Panc1 (cell line): ENCODE results near the gene PITX3. TPM values are rescaled to one million over a fixed set of nuclear protein-coding genes. Genes with fewer than 3 reads are reported as not detected.

ENCODE experiments used
- ATAC-seq: fragments of 200-7000 bp; cut with Tn5 transposase; 2 replicates; pipeline ENCODE4 v1.9.1; 2020; ENCODE audit warnings: mild to moderate bottlenecking, moderate library complexity
- Bru-seq: library from RNA; stranded (reverse); fragments of 400-500 nt; gene quantifications from one replicate; lab custom pipeline; 2021; lab: Mats Ljungman, UMichigan
- BruChase-seq, 2 experiments: library from RNA; stranded (reverse); fragments of 400-500 nt; gene quantifications; one replicate each; lab custom pipeline; 2021; lab: Mats Ljungman, UMichigan
- BruUV-seq: library from RNA; stranded (reverse); fragments of 400-500 nt; replicated peaks from 2 replicates; lab custom pipeline; 2021; lab: Mats Ljungman, UMichigan
- CTCF ChIA-PET: fragments of 300-600 bp; sonication (Branson Sonifier 250); formaldehyde crosslinking; loops from one replicate; lab custom pipeline; 2022; ENCODE audit warnings: antibody characterized with exemption; lab: Charles Lee
- POLR2A ChIA-PET: fragments of 300-600 bp; sonication (Branson Sonifier 250); formaldehyde crosslinking; loops from one replicate; lab custom pipeline; 2022; ENCODE audit warnings: antibody characterized with exemption; lab: Charles Lee
- DNase-seq: peaks from one replicate; pipeline ENCODE4 v3.0.0-alpha.2; 2010; ENCODE audit warnings: low read depth, low spot score
- H3K27ac ChIP-seq: 2 replicates; pipeline ENCODE4 v1.5.1; 2011; ENCODE audit warnings: mild to moderate bottlenecking, low read length, inconsistent platforms
- H3K27me3 ChIP-seq: fragments of 200-500 bp; sonication (Bioruptor generic); 2 replicates; pipeline ENCODE4 v1.6.0; 2014; ENCODE audit warnings: low read length, inconsistent platforms; ENCODE audit not compliant: control insufficient read depth, insufficient read depth
- H3K36me3 ChIP-seq: fragments of 200-500 bp; sonication (Bioruptor generic); 2 replicates; pipeline ENCODE4 v1.5.1; 2014; ENCODE audit warnings: inconsistent platforms, mild to moderate bottlenecking, low read length, moderate library complexity; ENCODE audit not compliant: control insufficient read depth, insufficient read depth
- H3K4me1 ChIP-seq: 2 replicates; pipeline ENCODE4 v1.5.1; 2011; ENCODE audit warnings: inconsistent platforms, mild to moderate bottlenecking, low read length, moderate library complexity; ENCODE audit not compliant: control insufficient read depth, insufficient read depth
- H3K4me3 ChIP-seq, 2 experiments: 2 replicates each; pipeline ENCODE4 v1.5.1; 2011 to 2012; ENCODE audit warnings: low read depth in 2 of 2, low read length in 2 of 2, mild to moderate bottlenecking in 2 of 2, inconsistent platforms in 1 of 2, moderate library complexity in 1 of 2
- H3K9me3 ChIP-seq: fragments of 200-500 bp; sonication (Bioruptor generic); 2 replicates; pipeline ENCODE4 v1.5.1; 2014; ENCODE audit warnings: low read depth, mild to moderate bottlenecking, inconsistent platforms, low read length, moderate library complexity; ENCODE audit not compliant: control insufficient read depth, insufficient read depth
- POLR2AphosphoS5 ChIP-seq: IDR thresholded peaks from 2 replicates; pipeline ENCODE4 v1.6.1; 2012; ENCODE audit warnings: mild to moderate bottlenecking, low read depth, low read length, moderate library complexity
- SIN3A ChIP-seq: IDR thresholded peaks from 2 replicates; pipeline ENCODE4 v1.6.1; 2012; ENCODE audit warnings: low read depth, mild to moderate bottlenecking, low read length, moderate library complexity, borderline replicate concordance; ENCODE audit not compliant: insufficient read depth
- TCF7L2 ChIP-seq: IDR thresholded peaks from 2 replicates; pipeline ENCODE4 v1.6.1; 2011; ENCODE audit warnings: mild to moderate bottlenecking, low read depth, low read length, inconsistent platforms
- in situ Hi-C: cut with HindIII; loops from 2 replicates; pipeline ENCODE4 v1.10.0; 2016; ENCODE audit warnings: low sequenced_read_pairs, low pct_unique_long_range_greater_than_20kb
- intact Hi-C: fragments of 100-400 bp; cut with micrococcal nuclease; formaldehyde crosslinking; loops from one replicate; pipeline ENCODE4 v1.10.0; 2022; ENCODE audit not compliant: unreplicated experiment
- long read RNA-seq: library from polyadenylated mRNA; unstranded; transcript quantifications from one replicate; pipeline ENCODE4 v2.0.0, GENCODE V29; 2021; ENCODE audit not compliant: unreplicated experiment
- polyA plus RNA-seq: library from polyadenylated mRNA; unstranded; fragments of >200 nt; gene quantifications from one replicate; pipeline ENCODE4 v1.2.1, GENCODE V29; 2012; ENCODE audit warnings: missing spikeins; ENCODE audit not compliant: insufficient read length
- total RNA-seq: library from RNA; stranded (reverse); gene quantifications from one replicate; pipeline ENCODE4 v1.2.1, GENCODE V29; 2021; ENCODE audit not compliant: unreplicated experiment
- TF ChIP-seq, protein P1 (sequence below), 2 experiments: IDR thresholded peaks; 2 replicates each; pipeline ENCODE4 v1.6.1; 2011 to 2012; ENCODE audit warnings: low read depth in 2 of 2, control low read depth in 1 of 2, low read length in 1 of 2, mild to moderate bottlenecking in 1 of 2, moderate library complexity in 1 of 2; ENCODE audit not compliant: insufficient read depth in 1 of 2
- TF ChIP-seq, protein P2 (sequence below): fragments of 450-650 bp; IDR thresholded peaks from 2 replicates; pipeline ENCODE4 v1.5.1; 2017; ENCODE audit warnings: mild to moderate bottlenecking

The PITX3 gene
- total RNA-seq (0.49 TPM), Bru-seq, nascent RNA (not detected), BruChase-seq, experiment 1, labeled RNA remaining after a 2-hour chase (percentile 23 among the genes with signal in this experiment), BruChase-seq, experiment 2, labeled RNA remaining after a 6-hour chase (percentile 12 among the genes with signal in this experiment)
- 0.31 TPM for polyA plus RNA-seq
- long read RNA-seq, partial matches to known transcripts: 0 of 1 reads
- long read RNA-seq, other reads (novel, unspliced or antisense): 1 of 1 reads

DNA sequence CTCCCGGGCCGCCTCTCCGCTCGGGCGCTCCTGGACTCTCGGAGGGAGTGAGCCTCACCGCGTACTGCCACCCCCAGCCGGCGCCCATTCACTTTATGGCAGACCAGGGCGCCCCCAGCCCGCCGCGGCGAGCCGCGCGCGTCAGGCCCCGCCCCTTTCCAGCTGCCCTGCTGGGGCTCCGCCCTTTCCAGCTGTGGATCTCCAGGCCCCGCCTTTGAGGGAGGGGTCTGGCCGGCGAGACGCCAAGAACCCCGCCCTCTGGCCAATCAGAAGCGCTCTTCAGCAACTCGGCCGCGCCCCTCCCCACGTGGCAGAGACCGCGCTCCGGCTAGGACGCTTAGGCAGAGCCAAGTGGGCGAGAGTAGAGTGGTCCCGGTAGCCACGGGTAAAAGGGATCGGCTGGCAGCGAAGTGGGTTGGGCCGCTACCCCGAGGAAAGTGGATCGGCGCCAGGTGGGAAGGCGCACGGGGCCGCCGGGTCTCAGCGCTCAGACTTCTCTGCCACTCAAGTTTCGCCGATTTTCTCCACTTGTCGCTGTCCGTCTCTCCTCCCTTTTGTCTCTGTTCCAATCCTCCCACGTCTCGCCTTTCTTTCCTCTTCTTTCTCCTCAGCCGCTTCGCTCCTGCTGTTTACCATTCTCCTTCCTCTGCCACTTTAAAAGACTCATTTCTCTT is at the start of gene PITX3:
Gene PITX3, minus strand, starts transcription at position 69 of the 674 bp plus-strand sequence. CDS start 9,432 bp downstream, outside the sequence.
- peak; percentile 79 for ATAC-seq
- 0 out of 2 replicates have a peak, but pooled peaks have one; percentile 68 for TF ChIP-seq SIN3A
- TF ChIP-seq, protein P1, sequence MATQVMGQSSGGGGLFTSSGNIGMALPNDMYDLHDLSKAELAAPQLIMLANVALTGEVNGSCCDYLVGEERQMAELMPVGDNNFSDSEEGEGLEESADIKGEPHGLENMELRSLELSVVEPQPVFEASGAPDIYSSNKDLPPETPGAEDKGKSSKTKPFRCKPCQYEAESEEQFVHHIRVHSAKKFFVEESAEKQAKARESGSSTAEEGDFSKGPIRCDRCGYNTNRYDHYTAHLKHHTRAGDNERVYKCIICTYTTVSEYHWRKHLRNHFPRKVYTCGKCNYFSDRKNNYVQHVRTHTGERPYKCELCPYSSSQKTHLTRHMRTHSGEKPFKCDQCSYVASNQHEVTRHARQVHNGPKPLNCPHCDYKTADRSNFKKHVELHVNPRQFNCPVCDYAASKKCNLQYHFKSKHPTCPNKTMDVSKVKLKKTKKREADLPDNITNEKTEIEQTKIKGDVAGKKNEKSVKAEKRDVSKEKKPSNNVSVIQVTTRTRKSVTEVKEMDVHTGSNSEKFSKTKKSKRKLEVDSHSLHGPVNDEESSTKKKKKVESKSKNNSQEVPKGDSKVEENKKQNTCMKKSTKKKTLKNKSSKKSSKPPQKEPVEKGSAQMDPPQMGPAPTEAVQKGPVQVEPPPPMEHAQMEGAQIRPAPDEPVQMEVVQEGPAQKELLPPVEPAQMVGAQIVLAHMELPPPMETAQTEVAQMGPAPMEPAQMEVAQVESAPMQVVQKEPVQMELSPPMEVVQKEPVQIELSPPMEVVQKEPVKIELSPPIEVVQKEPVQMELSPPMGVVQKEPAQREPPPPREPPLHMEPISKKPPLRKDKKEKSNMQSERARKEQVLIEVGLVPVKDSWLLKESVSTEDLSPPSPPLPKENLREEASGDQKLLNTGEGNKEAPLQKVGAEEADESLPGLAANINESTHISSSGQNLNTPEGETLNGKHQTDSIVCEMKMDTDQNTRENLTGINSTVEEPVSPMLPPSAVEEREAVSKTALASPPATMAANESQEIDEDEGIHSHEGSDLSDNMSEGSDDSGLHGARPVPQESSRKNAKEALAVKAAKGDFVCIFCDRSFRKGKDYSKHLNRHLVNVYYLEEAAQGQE (IDR thresholded peaks at IDR 0.05; ENCODE audit: insufficient read depth in 1 of 2, low read depth in 2 of 2, low read length in 1 of 2): 0 out of 4 replicates have a peak, but pooled peaks of 1 of the 2 experiments have one; percentile 31
- no peak for TF ChIP-seq TCF7L2
- 0 out of 2 replicates have a peak, but pooled peaks have one; percentile 23 for TF ChIP-seq POLR2AphosphoS5
- TF ChIP-seq, protein P2, sequence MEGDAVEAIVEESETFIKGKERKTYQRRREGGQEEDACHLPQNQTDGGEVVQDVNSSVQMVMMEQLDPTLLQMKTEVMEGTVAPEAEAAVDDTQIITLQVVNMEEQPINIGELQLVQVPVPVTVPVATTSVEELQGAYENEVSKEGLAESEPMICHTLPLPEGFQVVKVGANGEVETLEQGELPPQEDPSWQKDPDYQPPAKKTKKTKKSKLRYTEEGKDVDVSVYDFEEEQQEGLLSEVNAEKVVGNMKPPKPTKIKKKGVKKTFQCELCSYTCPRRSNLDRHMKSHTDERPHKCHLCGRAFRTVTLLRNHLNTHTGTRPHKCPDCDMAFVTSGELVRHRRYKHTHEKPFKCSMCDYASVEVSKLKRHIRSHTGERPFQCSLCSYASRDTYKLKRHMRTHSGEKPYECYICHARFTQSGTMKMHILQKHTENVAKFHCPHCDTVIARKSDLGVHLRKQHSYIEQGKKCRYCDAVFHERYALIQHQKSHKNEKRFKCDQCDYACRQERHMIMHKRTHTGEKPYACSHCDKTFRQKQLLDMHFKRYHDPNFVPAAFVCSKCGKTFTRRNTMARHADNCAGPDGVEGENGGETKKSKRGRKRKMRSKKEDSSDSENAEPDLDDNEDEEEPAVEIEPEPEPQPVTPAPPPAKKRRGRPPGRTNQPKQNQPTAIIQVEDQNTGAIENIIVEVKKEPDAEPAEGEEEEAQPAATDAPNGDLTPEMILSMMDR: no peak
- ChIA-PET CTCF (interaction anchor here (0.6 to 1.0 kb wide), 3 partner anchors 10 to 112 kb away, joined by 4 read pairs; no protein-coding TSS in a partner anchor), POLR2A (interaction anchor here (0.6 kb wide), 1 partner anchor 115 kb away, joined by 7 read pairs; no protein-coding TSS in a partner anchor)
- Histone ChIP-seq H3K4me3 (peak within 1 kb of the TSS; percentile 67 to 84), H3K27ac (peak within 1 kb of the TSS; percentile 64), H3K4me1 (peaks cover 16% of the 10 kb centered on the region), H3K27me3 (no peaks in the 10 kb centered on the region), H3K9me3 (no peaks in the 10 kb centered on the region), H3K36me3 (peaks cover 5% of the 10 kb centered on the region; the same call in 1 of the 2 replicates)
- in situ Hi-C loops: no loop called here
- no TSS peak for BruUV-seq
- DNase-seq: peak; percentile 69
- intact Hi-C loops: no loop called here

DNA sequence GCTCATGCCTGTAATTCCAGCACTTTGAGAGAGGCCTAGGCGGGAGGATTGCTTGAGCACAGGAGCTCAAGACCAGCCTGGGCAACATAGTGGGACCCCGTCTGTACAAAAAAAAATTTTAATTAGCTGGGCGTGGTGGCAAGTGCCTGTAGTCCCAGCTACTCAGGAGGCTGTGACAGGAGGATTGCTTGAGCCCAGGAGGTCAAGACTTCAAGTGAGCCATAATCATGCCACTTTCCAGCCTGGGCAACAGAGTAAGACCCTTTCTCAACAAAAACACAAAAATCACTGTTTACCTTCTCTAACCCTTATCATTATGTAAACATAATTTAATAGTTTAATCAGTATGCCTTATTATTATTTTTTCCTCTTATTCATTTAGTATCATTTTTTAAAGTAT is 48.5 kb upstream of the PITX3 start:
- CTCF ChIA-PET: no interaction called here
- POLR2A ChIA-PET: no interaction called here

More for the DNA sequence above, 48.5 kb upstream of the PITX3 start:
- H3K27me3 ChIP-seq: no peaks in the 10 kb centered on the region
- 0 out of 2 replicates have a peak, but pooled peaks cover 2% of the 10 kb centered on the region for H3K36me3 ChIP-seq
- H3K27ac ChIP-seq: no peak overlapping the region
- no TSS peak for BruUV-seq
- H3K4me3 ChIP-seq: no peak overlapping the region
- TF ChIP-seq POLR2AphosphoS5 (no peak), TCF7L2 (no peak), SIN3A (no peak)
- TF ChIP-seq, protein P2: no peak
- TF ChIP-seq, protein P1 (IDR thresholded peaks at IDR 0.05; ENCODE audit: insufficient read depth in 1 of 2, low read depth in 2 of 2, low read length in 1 of 2): no peak
- in situ Hi-C loops: no loop called here
- no peaks in the 10 kb centered on the region for H3K4me1 ChIP-seq
- DNase-seq (no peak), ATAC-seq (no peak)
- intact Hi-C loops: no loop called here
- no peaks in the 10 kb centered on the region for H3K9me3 ChIP-seq
